ENCODE results near the gene HLX.

HLX gene

GRCh38 chr1:220917101-220917500 lies 37.9 kb downstream of the HLX start:
- H3K4me3 ChIP-seq (ENCODE audit: low read depth, low read length, poor library complexity, severe bottlenecking), result no peak overlapping the region
- TF ChIP-seq CTCF (IDR thresholded peaks at IDR 0.05; ENCODE audit: low read length) (no peak), EZH2 (IDR thresholded peaks at IDR 0.05; ENCODE audit: borderline replicate concordance, low read length) (no peak)
- no peak overlapping the region for H3K9ac ChIP-seq (ENCODE audit: low read length)
- H3K4me1 ChIP-seq (ENCODE audit: insufficient read depth, low read length, severe bottlenecking), result no peaks in the 10 kb centered on the region
- H2AFZ ChIP-seq (ENCODE audit: low read length), result no peak overlapping the region
- no peaks in the 10 kb centered on the region for H3K27me3 ChIP-seq (ENCODE audit: insufficient read depth, low read length)
- no peaks in the 10 kb centered on the region for H3K79me2 ChIP-seq (ENCODE audit: insufficient read depth, low read length)
- no peaks in the 10 kb centered on the region for H3K9me3 ChIP-seq (ENCODE audit: low read length)
- no peaks in the 10 kb centered on the region for H3F3A ChIP-seq (ENCODE audit: insufficient read depth, low read length)
- no peaks in the 10 kb centered on the region for H3K9me2 ChIP-seq (ENCODE audit: low read depth, low read length)
- no peak overlapping the region for H3K27ac ChIP-seq (ENCODE audit: low read depth, low read length, poor library complexity, severe bottlenecking)
- H4K20me1 ChIP-seq (ENCODE audit: insufficient read depth, low read length), result no peaks in the 10 kb centered on the region
- H3K4me2 ChIP-seq (ENCODE audit: low read length), result no peak overlapping the region
- H3K36me3 ChIP-seq (ENCODE audit: insufficient read depth, low read length), result no peaks in the 10 kb centered on the region

- Histone ChIP-seq H3F3A (ENCODE audit: insufficient read depth, low read length) (no peaks in the 10 kb centered on the region), H3K27ac (ENCODE audit: low read depth, low read length, poor library complexity, severe bottlenecking) (no peak overlapping the region), H3K4me2 (ENCODE audit: low read length) (no peak overlapping the region), H3K9ac (ENCODE audit: low read length) (no peak overlapping the region), H3K9me2 (ENCODE audit: low read depth, low read length) (no peaks in the 10 kb centered on the region), H3K79me2 (ENCODE audit: insufficient read depth, low read length) (no peaks in the 10 kb centered on the region), H3K9me3 (ENCODE audit: low read length) (no peaks in the 10 kb centered on the region), H2AFZ (ENCODE audit: low read length) (no peak overlapping the region), H4K20me1 (ENCODE audit: insufficient read depth, low read length) (no peaks in the 10 kb centered on the region), H3K36me3 (ENCODE audit: insufficient read depth, low read length) (no peaks in the 10 kb centered on the region), H3K4me3 (ENCODE audit: low read depth, low read length, poor library complexity, severe bottlenecking) (no peak overlapping the region), H3K4me1 (ENCODE audit: insufficient read depth, low read length, severe bottlenecking) (no peaks in the 10 kb centered on the region), H3K27me3 (ENCODE audit: insufficient read depth, low read length) (no peaks in the 10 kb centered on the region)
- no peak for TF ChIP-seq CTCF (IDR thresholded peaks at IDR 0.05; ENCODE audit: low read length)
- no peak for TF ChIP-seq EZH2 (IDR thresholded peaks at IDR 0.05; ENCODE audit: borderline replicate concordance, low read length)
These were observed 38.4 kb downstream of the HLX start for GRCh38 chr1:220917535-220918209.

GRCh38 chr1:220918285-220918951 lies 39.2 kb downstream of the HLX start:
- H3K36me3 ChIP-seq (ENCODE audit: insufficient read depth, low read length), result no peaks in the 10 kb centered on the region
- H3K27ac ChIP-seq (ENCODE audit: low read depth, low read length, poor library complexity, severe bottlenecking), result no peak overlapping the region
- H3K27me3 ChIP-seq (ENCODE audit: insufficient read depth, low read length), result no peaks in the 10 kb centered on the region
- H3K4me1 ChIP-seq (ENCODE audit: insufficient read depth, low read length, severe bottlenecking), result no peaks in the 10 kb centered on the region
- no peak overlapping the region for H2AFZ ChIP-seq (ENCODE audit: low read length)
- TF ChIP-seq EZH2 (IDR thresholded peaks at IDR 0.05; ENCODE audit: borderline replicate concordance, low read length), result no peak
- TF ChIP-seq CTCF (IDR thresholded peaks at IDR 0.05; ENCODE audit: low read length), result no peak
- H3K9me2 ChIP-seq (ENCODE audit: low read depth, low read length), result no peaks in the 10 kb centered on the region
- no peaks in the 10 kb centered on the region for H3K79me2 ChIP-seq (ENCODE audit: insufficient read depth, low read length)
- no peak overlapping the region for H3K4me3 ChIP-seq (ENCODE audit: low read depth, low read length, poor library complexity, severe bottlenecking)
- no peaks in the 10 kb centered on the region for H3K9me3 ChIP-seq (ENCODE audit: low read length)
- no peaks in the 10 kb centered on the region for H3F3A ChIP-seq (ENCODE audit: insufficient read depth, low read length)
- no peak overlapping the region for H3K9ac ChIP-seq (ENCODE audit: low read length)
- H3K4me2 ChIP-seq (ENCODE audit: low read length), result no peak overlapping the region
- no peaks in the 10 kb centered on the region for H4K20me1 ChIP-seq (ENCODE audit: insufficient read depth, low read length)
